Panc1 (cell line): Measurements from ENCODE around the gene ZNF319. TPM values are rescaled to one million over a fixed set of nuclear protein-coding genes. Genes with fewer than 3 reads are reported as not detected.

Experiments
- ATAC-seq: fragments of 200-7000 bp; cut with Tn5 transposase; 2 replicates; pipeline ENCODE4 v1.9.1; 2020; ENCODE audit warnings: mild to moderate bottlenecking, moderate library complexity
- BruUV-seq: library from RNA; stranded (reverse); fragments of 400-500 nt; replicated peaks from 2 replicates; lab custom pipeline; 2021; lab: Mats Ljungman, UMichigan
- CTCF ChIA-PET: fragments of 300-600 bp; sonication (Branson Sonifier 250); formaldehyde crosslinking; loops from one replicate; lab custom pipeline; 2022; ENCODE audit warnings: antibody characterized with exemption; lab: Charles Lee
- POLR2A ChIA-PET: fragments of 300-600 bp; sonication (Branson Sonifier 250); formaldehyde crosslinking; loops from one replicate; lab custom pipeline; 2022; ENCODE audit warnings: antibody characterized with exemption; lab: Charles Lee
- DNase-seq: peaks from one replicate; pipeline ENCODE4 v3.0.0-alpha.2; 2010; ENCODE audit warnings: low read depth, low spot score
- H3K27ac ChIP-seq: 2 replicates; pipeline ENCODE4 v1.5.1; 2011; ENCODE audit warnings: mild to moderate bottlenecking, low read length, inconsistent platforms
- H3K27me3 ChIP-seq: fragments of 200-500 bp; sonication (Bioruptor generic); 2 replicates; pipeline ENCODE4 v1.6.0; 2014; ENCODE audit warnings: low read length, inconsistent platforms; ENCODE audit not compliant: control insufficient read depth, insufficient read depth
- H3K36me3 ChIP-seq: fragments of 200-500 bp; sonication (Bioruptor generic); 2 replicates; pipeline ENCODE4 v1.5.1; 2014; ENCODE audit warnings: inconsistent platforms, mild to moderate bottlenecking, low read length, moderate library complexity; ENCODE audit not compliant: control insufficient read depth, insufficient read depth
- H3K4me1 ChIP-seq: 2 replicates; pipeline ENCODE4 v1.5.1; 2011; ENCODE audit warnings: inconsistent platforms, mild to moderate bottlenecking, low read length, moderate library complexity; ENCODE audit not compliant: control insufficient read depth, insufficient read depth
- H3K4me3 ChIP-seq, 2 experiments: 2 replicates each; pipeline ENCODE4 v1.5.1; 2011 to 2012; ENCODE audit warnings: low read depth in 2 of 2, low read length in 2 of 2, mild to moderate bottlenecking in 2 of 2, inconsistent platforms in 1 of 2, moderate library complexity in 1 of 2
- H3K9me3 ChIP-seq: fragments of 200-500 bp; sonication (Bioruptor generic); 2 replicates; pipeline ENCODE4 v1.5.1; 2014; ENCODE audit warnings: low read depth, mild to moderate bottlenecking, inconsistent platforms, low read length, moderate library complexity; ENCODE audit not compliant: control insufficient read depth, insufficient read depth
- CTCF ChIP-seq: fragments of 450-650 bp; IDR thresholded peaks from 2 replicates; pipeline ENCODE4 v1.5.1; 2017; ENCODE audit warnings: mild to moderate bottlenecking
- POLR2AphosphoS5 ChIP-seq: IDR thresholded peaks from 2 replicates; pipeline ENCODE4 v1.6.1; 2012; ENCODE audit warnings: mild to moderate bottlenecking, low read depth, low read length, moderate library complexity
- SIN3A ChIP-seq: IDR thresholded peaks from 2 replicates; pipeline ENCODE4 v1.6.1; 2012; ENCODE audit warnings: low read depth, mild to moderate bottlenecking, low read length, moderate library complexity, borderline replicate concordance; ENCODE audit not compliant: insufficient read depth
- TCF7L2 ChIP-seq: IDR thresholded peaks from 2 replicates; pipeline ENCODE4 v1.6.1; 2011; ENCODE audit warnings: mild to moderate bottlenecking, low read depth, low read length, inconsistent platforms
- in situ Hi-C: cut with HindIII; loops from 2 replicates; pipeline ENCODE4 v1.10.0; 2016; ENCODE audit warnings: low sequenced_read_pairs, low pct_unique_long_range_greater_than_20kb
- intact Hi-C: fragments of 100-400 bp; cut with micrococcal nuclease; formaldehyde crosslinking; loops from one replicate; pipeline ENCODE4 v1.10.0; 2022; ENCODE audit not compliant: unreplicated experiment
- total RNA-seq: library from RNA; stranded (reverse); gene quantifications from one replicate; pipeline ENCODE4 v1.2.1, GENCODE V29; 2021; ENCODE audit not compliant: unreplicated experiment
- TF ChIP-seq, protein P1 (sequence below), 2 experiments: IDR thresholded peaks; 2 replicates each; pipeline ENCODE4 v1.6.1; 2011 to 2012; ENCODE audit warnings: low read depth in 2 of 2, control low read depth in 1 of 2, low read length in 1 of 2, mild to moderate bottlenecking in 1 of 2, moderate library complexity in 1 of 2; ENCODE audit not compliant: insufficient read depth in 1 of 2

Gene ZNF319
- total RNA-seq, 1 experiment from 2014 or later = 6.5 TPM

DNA sequence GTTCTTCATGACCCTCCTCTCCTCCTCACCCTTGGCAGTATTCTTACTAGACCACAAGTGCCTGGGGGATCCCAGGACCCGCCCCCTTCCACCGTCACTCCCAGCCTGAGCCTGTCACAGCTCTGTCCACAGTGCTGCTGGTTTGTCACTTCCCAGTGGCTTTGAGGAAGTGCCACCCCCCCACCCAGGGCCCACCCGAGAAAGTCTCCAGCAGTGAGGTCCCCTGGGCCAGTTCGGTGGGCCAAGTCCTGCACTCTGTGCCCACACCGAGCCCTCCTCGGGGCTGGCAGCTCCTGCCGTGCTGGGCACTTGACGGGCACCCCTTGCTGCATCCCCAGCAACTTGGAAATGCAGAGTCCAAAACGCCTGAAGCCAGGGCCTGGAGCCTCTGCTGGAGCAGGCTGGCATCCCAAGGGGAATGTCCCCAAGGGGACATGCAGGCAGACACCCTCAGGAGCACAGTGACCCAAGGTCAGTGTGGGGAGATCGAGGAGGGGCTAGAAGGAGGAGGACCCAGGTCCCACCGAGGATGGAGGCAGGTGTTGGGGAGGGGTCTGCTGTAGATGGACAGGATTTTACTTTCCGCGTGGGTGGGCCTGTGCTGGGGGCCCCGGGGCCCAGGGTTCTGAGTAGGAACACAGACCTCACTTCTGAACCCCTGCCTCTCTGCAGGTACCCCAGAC lies 40.6 kb upstream of the ZNF319 start:
- intact Hi-C loops = no loop called here
- no peaks in the 10 kb centered on the region for H3K36me3 ChIP-seq
- BruUV-seq = no TSS peak
- H3K4me3 ChIP-seq = no peak overlapping the region
- TF ChIP-seq CTCF (no peak), TCF7L2 (no peak), POLR2AphosphoS5 (no peak), SIN3A (no peak)
- TF ChIP-seq, protein P1, sequence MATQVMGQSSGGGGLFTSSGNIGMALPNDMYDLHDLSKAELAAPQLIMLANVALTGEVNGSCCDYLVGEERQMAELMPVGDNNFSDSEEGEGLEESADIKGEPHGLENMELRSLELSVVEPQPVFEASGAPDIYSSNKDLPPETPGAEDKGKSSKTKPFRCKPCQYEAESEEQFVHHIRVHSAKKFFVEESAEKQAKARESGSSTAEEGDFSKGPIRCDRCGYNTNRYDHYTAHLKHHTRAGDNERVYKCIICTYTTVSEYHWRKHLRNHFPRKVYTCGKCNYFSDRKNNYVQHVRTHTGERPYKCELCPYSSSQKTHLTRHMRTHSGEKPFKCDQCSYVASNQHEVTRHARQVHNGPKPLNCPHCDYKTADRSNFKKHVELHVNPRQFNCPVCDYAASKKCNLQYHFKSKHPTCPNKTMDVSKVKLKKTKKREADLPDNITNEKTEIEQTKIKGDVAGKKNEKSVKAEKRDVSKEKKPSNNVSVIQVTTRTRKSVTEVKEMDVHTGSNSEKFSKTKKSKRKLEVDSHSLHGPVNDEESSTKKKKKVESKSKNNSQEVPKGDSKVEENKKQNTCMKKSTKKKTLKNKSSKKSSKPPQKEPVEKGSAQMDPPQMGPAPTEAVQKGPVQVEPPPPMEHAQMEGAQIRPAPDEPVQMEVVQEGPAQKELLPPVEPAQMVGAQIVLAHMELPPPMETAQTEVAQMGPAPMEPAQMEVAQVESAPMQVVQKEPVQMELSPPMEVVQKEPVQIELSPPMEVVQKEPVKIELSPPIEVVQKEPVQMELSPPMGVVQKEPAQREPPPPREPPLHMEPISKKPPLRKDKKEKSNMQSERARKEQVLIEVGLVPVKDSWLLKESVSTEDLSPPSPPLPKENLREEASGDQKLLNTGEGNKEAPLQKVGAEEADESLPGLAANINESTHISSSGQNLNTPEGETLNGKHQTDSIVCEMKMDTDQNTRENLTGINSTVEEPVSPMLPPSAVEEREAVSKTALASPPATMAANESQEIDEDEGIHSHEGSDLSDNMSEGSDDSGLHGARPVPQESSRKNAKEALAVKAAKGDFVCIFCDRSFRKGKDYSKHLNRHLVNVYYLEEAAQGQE (IDR thresholded peaks at IDR 0.05; ENCODE audit: insufficient read depth in 1 of 2, low read depth in 2 of 2, low read length in 1 of 2) = no peak
- in situ Hi-C loops = no loop called here
- no peak for ATAC-seq
- H3K27me3 ChIP-seq = no peaks in the 10 kb centered on the region
- no peaks in the 10 kb centered on the region for H3K9me3 ChIP-seq
- POLR2A ChIA-PET = no interaction called here
- no peak for DNase-seq
- no peaks in the 10 kb centered on the region for H3K4me1 ChIP-seq
- CTCF ChIA-PET = interaction anchor here (0.6 kb wide), 1 partner anchor 459 kb away, joined by 3 read pairs; no protein-coding TSS in a partner anchor
- H3K27ac ChIP-seq = no peak overlapping the region

DNA sequence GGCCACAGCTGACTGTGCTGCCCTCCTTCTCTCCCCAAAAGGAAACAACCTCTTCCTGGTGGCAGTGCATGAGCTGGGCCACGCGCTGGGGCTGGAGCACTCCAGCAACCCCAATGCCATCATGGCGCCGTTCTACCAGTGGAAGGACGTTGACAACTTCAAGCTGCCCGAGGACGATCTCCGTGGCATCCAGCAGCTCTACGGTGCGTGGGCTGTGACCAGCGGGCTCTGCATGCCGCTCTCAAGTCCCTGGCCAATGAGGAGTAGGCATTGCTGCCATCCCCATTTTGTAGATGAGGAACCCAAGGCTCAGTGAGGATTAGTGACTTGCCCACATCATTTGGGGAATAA lies 40.0 kb upstream of the ZNF319 start:
- Histone ChIP-seq H3K27me3 (no peaks in the 10 kb centered on the region), H3K36me3 (no peaks in the 10 kb centered on the region), H3K4me3 (no peak overlapping the region), H3K27ac (no peak overlapping the region), H3K9me3 (no peaks in the 10 kb centered on the region), H3K4me1 (no peaks in the 10 kb centered on the region)
- TF ChIP-seq, protein P1 (IDR thresholded peaks at IDR 0.05; ENCODE audit: insufficient read depth in 1 of 2, low read depth in 2 of 2, low read length in 1 of 2) = no peak
- TF ChIP-seq SIN3A = no peak
- TF ChIP-seq CTCF = no peak
- no peak for TF ChIP-seq TCF7L2
- TF ChIP-seq POLR2AphosphoS5 = no peak
- ChIA-PET CTCF (no interaction called here), POLR2A (no interaction called here)
- DNase-seq (no peak), ATAC-seq (no peak)
- intact Hi-C loops (no loop called here), in situ Hi-C loops (no loop called here)
- BruUV-seq = no TSS peak
